ENCODE measurements around the gene MYO1B. TPM values are rescaled to one million over a fixed set of nuclear protein-coding genes. Genes with fewer than 3 reads are reported as not detected.

The MYO1B gene
- total RNA-seq, 1 experiment from 2014 or later = 4.1 TPM

- DNase-seq (ENCODE audit: low spot score) = peak; percentile 88
Measured at GRCh38 chr2:191321861-191322662, 76.9 kb downstream of the MYO1B start.

GRCh38 chr2:191322828-191323506, 77.8 kb downstream of the MYO1B start:
- DNase-seq (ENCODE audit: low spot score) = peak; percentile 38

- DNase-seq (ENCODE audit: low spot score) = no peak
Measured at GRCh38 chr2:191325651-191326365, 80.6 kb downstream of the MYO1B start.

- DNase-seq (ENCODE audit: low spot score) = no peak
Measured at GRCh38 chr2:191327484-191327883, 82.3 kb downstream of the MYO1B start.

GRCh38 chr2:191328150-191328809, 83.1 kb downstream of the MYO1B start:
- no peak for DNase-seq (ENCODE audit: low spot score)

GRCh38 chr2:191329841-191330240, 84.6 kb downstream of the MYO1B start:
- DNase-seq (ENCODE audit: low spot score) = no peak

DNA sequence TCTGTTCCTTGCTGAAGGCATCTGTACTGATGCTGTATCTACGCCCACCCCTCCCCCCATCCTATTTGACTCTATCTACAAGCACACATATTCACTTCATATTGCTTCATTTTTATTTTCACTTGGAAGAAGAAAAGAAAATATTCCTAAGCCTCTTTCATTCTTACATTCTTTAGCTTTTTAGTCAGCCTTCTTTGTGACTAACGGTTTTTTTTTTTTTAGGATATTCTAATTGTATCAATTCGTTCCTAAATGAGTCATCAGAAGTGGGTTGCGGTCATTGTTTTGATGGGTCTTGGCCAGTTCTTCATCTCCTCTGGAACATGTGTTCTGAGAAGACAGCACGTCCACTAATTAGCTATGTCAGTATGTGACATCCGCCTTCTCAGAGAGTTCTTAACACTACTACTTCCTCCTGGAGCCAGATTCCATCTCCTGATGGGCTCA, 88.7 kb downstream of the MYO1B start:
- peak; percentile 86 for DNase-seq (ENCODE audit: low spot score)

- no peak for DNase-seq (ENCODE audit: low spot score)
Measured at GRCh38 chr2:191335875-191336464, 90.8 kb downstream of the MYO1B start.

- no peak for DNase-seq (ENCODE audit: low spot score)
Measured at GRCh38 chr2:191341436-191341835, 96.2 kb downstream of the MYO1B start.

DNA sequence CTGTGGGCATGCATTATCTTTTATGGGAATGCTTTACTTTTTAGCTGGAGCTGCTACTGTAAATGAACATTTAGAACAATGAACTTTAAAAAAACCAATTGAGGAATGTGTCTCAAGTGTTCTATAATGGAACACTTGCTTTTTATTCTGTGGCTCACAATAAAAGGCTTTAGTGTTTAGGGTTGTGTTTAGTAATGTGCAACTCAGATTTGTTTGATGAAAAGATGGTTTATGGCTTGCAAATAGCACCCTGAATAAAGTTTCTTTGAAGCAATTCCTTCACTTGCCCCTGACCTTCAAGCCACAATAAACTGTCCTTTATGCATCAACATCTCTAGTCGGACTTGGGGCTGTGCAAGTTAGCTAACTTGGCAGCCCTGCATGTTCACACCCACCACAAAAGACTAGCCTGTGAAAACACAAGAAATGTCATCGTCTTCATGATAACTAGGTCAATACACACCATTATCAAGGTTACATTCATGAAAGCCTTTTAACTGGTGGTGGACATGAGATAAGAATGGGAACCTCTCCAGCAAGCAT, 98.7 kb downstream of the MYO1B start:
- DNase-seq (ENCODE audit: low spot score) = no peak

- peak; percentile 38 for DNase-seq (ENCODE audit: low spot score)
Measured at GRCh38 chr2:191345788-191346187, 100.6 kb downstream of the MYO1B start.

DNA sequence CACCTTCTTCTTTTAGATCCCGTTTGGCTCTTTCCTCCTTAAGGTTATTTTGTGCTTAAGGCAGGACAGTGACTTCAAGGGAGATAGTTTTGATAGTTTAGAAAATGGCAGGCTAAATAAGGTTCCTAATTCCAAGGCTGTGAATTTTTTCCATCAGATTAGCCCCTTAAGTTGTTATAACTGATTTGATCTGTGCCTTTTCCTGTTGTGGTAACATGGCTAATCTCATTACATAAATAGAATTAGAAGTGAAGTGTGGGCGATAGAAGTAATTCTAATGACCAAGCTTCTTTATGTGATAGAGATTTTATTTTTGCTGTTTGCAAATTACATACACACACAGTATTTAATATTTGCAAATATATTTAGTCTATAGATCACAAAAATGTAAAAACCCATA, 102.0 kb downstream of the MYO1B start:
- no peak for DNase-seq (ENCODE audit: low spot score)

- peak; percentile 23 for DNase-seq (ENCODE audit: low spot score)
Measured at GRCh38 chr2:191347881-191348280, 102.7 kb downstream of the MYO1B start.

GRCh38 chr2:191349990-191350389, 104.8 kb downstream of the MYO1B start:
- DNase-seq (ENCODE audit: low spot score) = no peak

- no peak for DNase-seq (ENCODE audit: low spot score)
Measured at GRCh38 chr2:191350826-191351225, 105.6 kb downstream of the MYO1B start.

GRCh38 chr2:191351298-191351697, 106.1 kb downstream of the MYO1B start:
- DNase-seq (ENCODE audit: low spot score) = no peak

DNA sequence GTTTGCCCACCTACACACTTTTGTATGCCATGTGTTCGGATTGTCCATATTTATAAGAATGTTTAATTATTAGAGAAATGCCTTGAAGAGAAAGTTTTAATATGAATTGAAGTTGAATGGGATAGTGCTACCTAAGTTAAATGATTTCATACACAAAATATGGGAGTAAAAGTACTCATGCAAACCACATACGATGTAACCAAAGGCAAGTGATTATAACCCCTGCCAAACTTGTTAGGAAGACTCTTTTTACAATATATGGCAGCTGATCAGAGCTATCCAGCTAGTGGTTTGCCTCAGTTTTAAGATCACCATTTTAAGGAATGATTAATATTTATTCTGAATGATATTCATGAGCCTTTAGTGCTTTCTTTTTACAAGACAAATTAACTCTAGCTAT, 106.7 kb downstream of the MYO1B start:
- no peak for DNase-seq (ENCODE audit: low spot score)

DNA sequence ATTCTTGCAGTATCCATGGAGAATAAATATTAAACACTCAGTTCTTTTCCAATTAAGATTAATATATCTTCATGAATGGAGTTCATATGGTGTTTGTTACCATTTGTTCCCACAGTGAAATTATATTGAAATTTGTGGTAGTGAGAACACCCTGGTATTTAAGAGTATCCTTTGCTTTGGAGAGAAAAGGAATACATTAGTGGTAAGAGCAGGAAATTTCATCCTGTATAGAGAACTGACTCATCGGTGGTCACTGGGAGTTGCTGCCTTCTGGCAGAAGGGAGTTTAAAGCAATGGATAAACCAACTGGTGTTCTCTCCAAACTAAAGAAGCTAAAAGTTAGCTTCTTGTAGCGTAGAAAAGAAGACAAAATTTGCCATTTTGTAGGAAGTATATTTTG, 107.3 kb downstream of the MYO1B start:
- peak; percentile 74 for DNase-seq (ENCODE audit: low spot score)

- DNase-seq (ENCODE audit: low spot score) = no peak
Measured at GRCh38 chr2:191355170-191355758, 110.1 kb downstream of the MYO1B start.

DNA sequence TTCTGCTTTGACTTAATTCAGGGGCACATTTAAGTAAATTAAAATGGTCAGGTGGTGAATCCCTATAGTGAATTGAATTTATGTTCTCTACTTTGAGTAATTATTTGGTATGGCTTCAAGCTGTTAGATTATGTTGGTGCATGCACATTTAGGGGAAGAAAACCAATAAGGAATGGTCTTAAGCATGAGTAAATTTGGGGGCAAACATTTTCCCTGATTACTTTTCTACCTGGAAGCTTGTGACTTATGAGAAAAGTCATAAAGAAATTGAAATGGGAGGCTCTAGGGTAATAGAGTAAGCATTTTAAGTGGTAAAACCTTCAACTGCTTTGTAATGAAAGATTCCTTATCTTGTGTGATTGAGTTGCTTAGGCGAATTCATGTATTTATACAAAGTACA, 112.5 kb downstream of the MYO1B start:
- no peak for DNase-seq (ENCODE audit: low spot score)
